HepG2 (cell line): Measurements from ENCODE around the gene AKAP12.

Experiments
- CBX2 ChIP-seq, 2 experiments: fragments of 200-600 bp in 1 of 2; sonication (generic); formaldehyde crosslinking in 1 of 2; IDR thresholded peaks; 2 replicates each; pipeline versions ENCODE4 v1.7.0 to v1.8.1; 2018 to 2022; ENCODE audit warnings: low read depth in 2 of 2, low read length in 1 of 2, mild to moderate bottlenecking in 1 of 2, missing genetic modification reagents in 1 of 2
- DPF2 ChIP-seq: sonication (generic); formaldehyde crosslinking; IDR thresholded peaks from 2 replicates; pipeline ENCODE4 v1.4.0; 2020; ENCODE audit warnings: mild to moderate bottlenecking, low read depth, missing genetic modification reagents, borderline replicate concordance
- EP300 ChIP-seq, 3 experiments: sonication (generic) in 1 of 3; formaldehyde crosslinking in 1 of 3; IDR thresholded peaks; 2 replicates each; pipeline versions ENCODE4 v1.5.1 to v1.6.1; 2011 to 2020; ENCODE audit warnings: low read depth in 2 of 3, low read length in 2 of 3, borderline replicate concordance in 1 of 3, improper control_type of control experiment in 1 of 3, mild to moderate bottlenecking in 1 of 3, missing genetic modification reagents in 1 of 3, moderate library complexity in 1 of 3
- FOSL2 ChIP-seq: sonication (generic); formaldehyde crosslinking; IDR thresholded peaks from 2 replicates; pipeline ENCODE4 v1.4.0; 2020; ENCODE audit warnings: missing genetic modification reagents
- MAFF ChIP-seq: IDR thresholded peaks from 2 replicates; pipeline ENCODE4 v1.6.1; 2011; ENCODE audit warnings: low read depth, low read length, improper control_type of control experiment
- NCOR1 ChIP-seq: fragments of 200-600 bp; sonication (generic); IDR thresholded peaks from 2 replicates; pipeline ENCODE4 v1.7.0; 2017; ENCODE audit warnings: antibody characterized with exemption, low read length, borderline replicate concordance
- PHB2 ChIP-seq: fragments of 450-650 bp; IDR thresholded peaks from 2 replicates; pipeline ENCODE4 v1.6.1; 2018; ENCODE audit not compliant: partially characterized antibody
- RAD21 ChIP-seq: fragments of 450-650 bp; formaldehyde crosslinking; IDR thresholded peaks from 2 replicates; pipeline ENCODE4 v1.5.0; 2020; ENCODE audit warnings: mild to moderate bottlenecking
- REST ChIP-seq, 2 experiments: IDR thresholded peaks; 2 replicates each; pipeline ENCODE4 v1.6.1; 2011 to 2012; ENCODE audit warnings: low read length in 2 of 2, borderline replicate concordance in 1 of 2, low read depth in 1 of 2, mild to moderate bottlenecking in 1 of 2, moderate library complexity in 1 of 2
- TAF1 ChIP-seq: sonication (generic); formaldehyde crosslinking; IDR thresholded peaks from 2 replicates; pipeline ENCODE4 v1.4.0; 2020; ENCODE audit warnings: missing genetic modification reagents
- TAF15 ChIP-seq: fragments of 200-400 bp; formaldehyde crosslinking; IDR thresholded peaks from one replicate; pipeline ENCODE4 v1.6.1; 2018; ENCODE audit warnings: mild to moderate bottlenecking, low read depth, low read length; ENCODE audit not compliant: poor library complexity, severe bottlenecking
- ZBTB34 ChIP-seq: sonication (generic); formaldehyde crosslinking; IDR thresholded peaks from 2 replicates; pipeline ENCODE4 v1.8.0; 2022; ENCODE audit warnings: mild to moderate bottlenecking, missing genetic modification reagents
- ZNF510 ChIP-seq: sonication (generic); formaldehyde crosslinking; IDR thresholded peaks from 2 replicates; pipeline ENCODE4 v1.4.0; 2020; ENCODE audit warnings: low read depth, mild to moderate bottlenecking, missing genetic modification reagents
- ZNF609 ChIP-seq: sonication (generic); formaldehyde crosslinking; IDR thresholded peaks from 2 replicates; pipeline ENCODE4 v1.4.0; 2020; ENCODE audit warnings: mild to moderate bottlenecking, missing genetic modification reagents, borderline replicate concordance

- TF ChIP-seq ZNF609 (CRISPR knock-in tag) (no peak), TAF1 (no peak), FOSL2 (no peak), ZBTB34 (CRISPR knock-in tag) (no peak), MAFF (no peak), REST (IDR thresholded peaks at IDR 0.05; ENCODE audit: borderline replicate concordance in 1 of 2, low read depth in 1 of 2, low read length in 2 of 2) (no peak), RAD21 (CRISPR knock-in tag) (no peak), EP300 (IDR thresholded peaks at IDR 0.05; ENCODE audit: low read depth in 2 of 2, low read length in 2 of 2) (no peak), EP300 (CRISPR knock-in tag; IDR thresholded peaks at IDR 0.05; ENCODE audit: borderline replicate concordance) (no peak), NCOR1 (no peak), DPF2 (CRISPR knock-in tag) (no peak), CBX2 (IDR thresholded peaks at IDR 0.05; ENCODE audit: low read depth, low read length) (no peak), CBX2 (CRISPR knock-in tag; IDR thresholded peaks at IDR 0.05; ENCODE audit: low read depth) (no peak), TAF15 (no peak), ZNF510 (no peak), PHB2 (no peak)
These were observed 16.0 kb downstream of the AKAP12 start for GRCh38 chr6:151255811-151256210.
